G401 (cell line): ENCODE data around the gene ACTA2. TPM values are rescaled to one million over a fixed set of nuclear protein-coding genes. Genes with fewer than 3 reads are reported as not detected.
A peak's percentile ranks its signal among the peaks of the same experiment; 100 is the strongest.

ENCODE experiments used
- DNase-seq: peaks from one replicate; pipeline ENCODE4 v3.0.0-alpha.2; 2015; ENCODE audit warnings: low spot score
- in situ Hi-C: cut with HindIII; loops from 2 replicates; pipeline ENCODE4 v1.10.0; 2016; ENCODE audit warnings: low sequenced_read_pairs, mixed read lengths
- total RNA-seq: library from RNA; depleted of rRNA; stranded (reverse); fragments of >200 nt; shearing (Covaris generic); gene quantifications from 2 replicates; pipeline ENCODE4 v1.2.3, GENCODE V29; 2014

Gene ACTA2
- total RNA-seq, 1 experiment from 2014 or later = 14.2 TPM

GRCh38 chr10:88983206-88983605, 30.6 kb upstream of the ACTA2 start:
- DNase-seq = no peak
- in situ Hi-C loops = no loop called here

DNA sequence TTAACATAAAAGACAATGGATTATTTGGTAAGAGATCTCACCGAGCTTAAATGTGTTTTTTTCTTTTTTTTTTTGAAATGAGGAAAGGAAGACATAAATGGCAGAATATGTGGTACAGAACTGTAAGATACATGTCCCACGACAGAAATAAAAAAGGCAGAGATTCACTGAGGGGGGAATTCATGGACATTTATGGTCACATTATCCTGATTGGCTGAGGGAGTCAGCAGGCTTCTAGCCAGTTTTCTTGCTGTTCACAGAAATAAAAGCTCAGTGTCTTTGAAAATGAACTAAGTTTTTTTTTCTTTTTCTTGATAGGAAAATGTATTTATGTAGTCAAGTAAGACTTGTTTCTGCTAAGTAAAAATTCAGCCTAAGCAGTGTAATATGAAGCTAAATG, 29.8 kb upstream of the ACTA2 start:
- in situ Hi-C loops = no loop called here
- no peak for DNase-seq

DNA sequence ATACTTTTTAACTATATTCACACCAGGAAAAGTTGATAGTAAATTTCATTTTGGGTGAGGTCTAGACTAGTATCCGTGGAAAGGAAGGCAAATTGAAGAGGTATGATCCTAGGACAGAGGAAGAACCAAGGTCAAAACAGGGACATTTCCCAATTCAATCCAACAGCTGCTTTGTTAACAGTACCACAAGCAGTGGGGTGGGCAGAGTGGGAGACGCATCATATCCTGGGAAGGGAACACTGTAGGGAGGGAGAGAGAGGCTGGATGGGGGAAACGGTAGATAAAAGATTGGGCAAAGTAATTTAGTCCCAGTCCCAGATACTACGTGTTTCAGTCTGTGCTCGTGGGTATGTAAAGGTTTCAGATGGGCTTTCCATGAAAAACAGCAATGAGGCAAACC, 28.9 kb upstream of the ACTA2 start:
- no peak for DNase-seq
- in situ Hi-C loops = no loop called here

DNA sequence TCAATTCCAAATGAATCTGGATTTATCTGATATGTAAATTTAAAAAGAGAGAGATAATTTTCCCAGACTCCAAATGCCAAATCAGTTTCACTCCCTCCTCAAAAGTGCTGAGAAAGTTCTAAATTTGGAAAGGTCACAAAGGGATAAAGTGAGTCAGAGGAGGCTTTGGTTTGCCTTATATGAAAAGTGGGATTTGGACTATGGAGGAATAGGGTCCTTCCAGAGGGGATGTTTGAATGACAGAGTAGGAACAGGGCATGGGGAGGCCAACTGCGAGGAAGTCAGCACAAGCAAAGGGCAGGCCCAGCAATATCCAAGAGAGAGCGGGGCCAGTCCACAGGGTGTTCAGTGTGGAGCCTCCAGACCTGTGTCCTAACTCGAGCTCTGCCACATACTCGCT, 28.2 kb upstream of the ACTA2 start:
- in situ Hi-C loops = no loop called here
- DNase-seq = no peak

DNA sequence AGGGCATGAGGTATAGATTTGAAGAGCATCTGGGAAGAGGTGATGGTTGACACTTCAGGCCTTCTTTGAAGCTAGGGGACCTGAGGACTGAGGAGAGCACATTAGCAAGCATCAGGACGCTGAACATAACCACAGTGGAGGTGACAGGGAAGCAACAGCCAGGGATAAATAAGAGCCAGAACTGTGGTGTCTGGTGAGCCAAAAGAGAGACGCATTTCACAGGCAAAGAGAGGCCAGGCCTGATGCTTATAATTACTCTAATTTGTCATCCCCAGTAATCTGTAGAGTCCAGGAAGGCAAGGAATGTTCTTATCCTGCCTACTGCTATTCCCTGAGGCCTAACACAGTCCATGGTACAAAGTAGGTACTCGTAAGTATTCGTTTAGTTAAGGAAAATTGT, 27.7 kb upstream of the ACTA2 start:
- DNase-seq = no peak
- in situ Hi-C loops = no loop called here

- in situ Hi-C loops = no loop called here
- DNase-seq = no peak
These were observed 27.0 kb upstream of the ACTA2 start for GRCh38 chr10:88979603-88980002.

DNA sequence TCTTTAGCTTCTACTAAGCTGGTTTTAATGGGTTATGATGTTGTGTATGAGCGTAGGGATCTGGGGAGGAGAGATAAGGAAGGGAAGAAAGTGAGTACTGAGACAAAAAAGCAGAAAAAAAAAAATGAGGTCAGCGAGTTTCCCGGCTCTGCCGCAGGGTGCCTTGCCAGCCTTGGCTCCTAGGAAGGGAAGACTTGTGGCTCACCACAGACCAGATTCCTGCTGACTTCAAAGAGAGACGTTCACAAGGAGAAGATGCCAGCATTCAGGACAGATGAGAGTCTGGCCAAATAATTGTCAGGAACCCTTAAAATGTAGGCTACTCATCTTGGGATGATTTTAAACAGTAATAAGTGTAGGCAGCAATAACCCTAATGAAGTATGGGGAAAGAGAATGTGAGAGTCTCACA, 26.6 kb upstream of the ACTA2 start:
- peak; percentile 63 for DNase-seq
- in situ Hi-C loops = no loop called here

DNA sequence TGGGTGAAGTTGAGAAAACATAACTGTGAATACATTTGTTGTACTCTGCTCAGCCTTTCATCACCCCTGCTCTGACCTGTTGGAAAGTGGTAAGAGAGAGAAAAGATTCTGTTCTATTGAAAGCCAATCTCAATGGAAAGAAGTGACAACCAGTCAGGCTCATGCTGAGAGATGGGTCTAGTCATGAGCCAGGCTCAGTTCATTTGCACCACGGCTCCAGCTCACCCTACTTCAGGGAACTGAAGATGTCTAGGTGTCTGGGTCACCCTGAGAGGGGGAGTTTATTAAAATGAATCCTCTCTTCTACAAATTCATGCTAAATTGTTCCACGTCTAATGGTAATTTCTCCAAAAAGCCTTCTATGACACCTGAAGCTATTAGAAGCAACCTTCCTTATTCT, 25.9 kb upstream of the ACTA2 start:
- DNase-seq = no peak
- in situ Hi-C loops = no loop called here

DNA sequence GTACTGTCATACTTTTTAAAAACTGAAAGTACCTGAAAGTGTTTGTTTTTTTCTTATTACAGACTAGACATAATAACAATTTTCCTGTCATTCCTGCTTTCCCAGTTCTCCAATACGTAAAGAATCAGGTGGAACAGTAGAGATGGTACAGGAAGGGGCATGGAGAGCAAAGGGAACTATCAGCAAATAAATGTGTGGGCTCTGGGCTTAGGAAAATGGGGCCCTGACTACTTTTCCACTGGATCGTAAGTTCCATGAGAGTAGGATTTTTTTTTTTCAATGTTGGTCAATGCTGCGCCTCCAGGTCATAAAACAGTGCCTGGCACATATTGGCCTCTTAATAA, 22.8 kb upstream of the ACTA2 start:
- no peak for DNase-seq
- in situ Hi-C loops = no loop called here

- no peak for DNase-seq
- in situ Hi-C loops = no loop called here
These were observed 22.1 kb upstream of the ACTA2 start for GRCh38 chr10:88974446-88975376.

GRCh38 chr10:88974012-88974411, 21.4 kb upstream of the ACTA2 start:
- in situ Hi-C loops = no loop called here
- no peak for DNase-seq

GRCh38 chr10:88971221-88972061, 18.9 kb upstream of the ACTA2 start:
- in situ Hi-C loops = no loop called here

GRCh38 chr10:88968391-88968790, 15.8 kb upstream of the ACTA2 start:
- in situ Hi-C loops = no loop called here
- no peak for DNase-seq

More at GRCh38 chr10:88971221-88972061, 18.9 kb upstream of the ACTA2 start:
- DNase-seq = no peak

DNA sequence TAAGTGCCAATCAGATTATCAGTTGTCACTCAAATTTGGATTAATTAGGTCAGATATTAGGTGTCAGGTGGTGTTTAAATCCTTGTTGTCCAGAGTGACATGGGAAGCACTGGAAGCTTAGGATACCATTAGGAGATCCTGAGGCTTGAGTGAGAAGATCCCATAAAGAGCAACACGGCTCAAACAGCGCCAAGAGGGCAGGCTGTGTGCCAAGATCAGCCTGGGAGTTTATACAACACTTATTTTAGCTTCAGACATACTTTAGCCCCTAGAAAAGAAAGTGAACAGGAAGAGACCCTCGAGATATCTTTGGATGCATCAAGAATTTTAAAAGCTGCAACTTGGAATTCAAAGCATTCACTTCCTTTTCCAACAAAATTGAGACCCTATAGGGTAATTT, 14.2 kb upstream of the ACTA2 start:
- in situ Hi-C loops = no loop called here
- DNase-seq = no peak

DNA sequence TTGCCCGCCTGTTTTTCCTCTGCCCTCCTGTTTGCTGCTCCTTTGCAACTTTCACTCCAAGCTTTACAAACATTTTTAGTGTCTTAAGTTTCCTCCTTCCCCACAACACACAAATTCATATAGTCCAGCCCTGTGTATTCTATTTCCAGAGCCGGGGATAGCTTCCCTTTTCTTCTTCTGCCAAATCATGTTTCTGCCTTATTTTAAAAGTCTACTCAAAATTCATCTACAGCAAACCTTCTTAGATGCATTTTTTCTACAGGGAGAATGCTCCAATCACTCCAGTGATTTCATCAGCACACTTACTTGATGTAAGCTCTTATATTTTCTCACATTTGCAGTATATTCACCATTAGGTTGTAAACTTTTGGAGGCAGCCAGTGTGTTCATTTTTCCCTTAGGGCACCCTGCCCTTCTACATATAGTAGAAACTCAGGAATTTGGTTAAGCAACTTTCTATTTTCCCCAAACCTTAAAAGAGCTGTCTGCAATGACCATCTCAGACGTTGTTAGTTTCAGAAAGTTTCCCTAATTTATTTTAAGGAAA, 12.4 kb upstream of the ACTA2 start:
- in situ Hi-C loops = no loop called here
- DNase-seq = no peak

DNA sequence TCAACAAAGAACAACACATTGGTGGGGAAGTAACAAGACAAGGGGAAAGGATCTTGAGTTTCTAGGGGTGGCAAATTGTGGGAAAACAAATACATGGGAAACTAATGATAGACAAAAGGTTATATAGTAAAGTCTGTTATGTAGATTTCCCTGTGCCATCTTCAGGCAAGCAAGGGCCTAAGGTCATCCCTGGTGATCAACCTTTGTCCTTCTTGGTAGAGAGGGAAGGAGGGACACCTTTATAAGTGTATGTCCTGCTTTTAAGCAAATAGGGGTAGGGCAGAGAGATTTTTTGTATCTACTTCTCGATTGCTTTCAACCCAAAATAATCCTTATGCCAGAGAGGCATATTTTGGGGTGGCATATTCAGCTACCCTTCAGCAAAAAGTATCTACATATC, 11.8 kb upstream of the ACTA2 start:
- in situ Hi-C loops = no loop called here
- no peak for DNase-seq

DNA sequence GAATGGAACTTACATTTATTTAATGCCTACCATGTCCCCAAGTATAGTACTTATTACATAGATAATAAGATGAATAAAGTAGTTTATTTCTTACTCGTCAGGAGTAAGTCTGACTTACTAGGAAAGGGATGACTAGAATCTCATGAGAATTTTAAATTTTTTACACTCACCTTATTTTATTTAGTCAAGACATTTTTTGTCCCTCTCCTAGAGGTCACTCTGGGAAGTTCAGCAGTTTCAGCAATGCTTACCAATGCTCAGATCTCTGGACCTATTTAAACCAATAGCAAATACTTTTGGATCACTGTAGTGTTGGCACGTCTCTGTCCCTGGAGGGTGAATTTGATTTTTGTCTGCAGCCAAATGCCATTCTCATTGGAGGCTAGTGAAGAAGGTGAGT, 10.7 kb upstream of the ACTA2 start:
- no peak for DNase-seq
- in situ Hi-C loops = no loop called here

GRCh38 chr10:88962336-88962735, 9.8 kb upstream of the ACTA2 start:
- in situ Hi-C loops = no loop called here
- no peak for DNase-seq

GRCh38 chr10:88961266-88961665, 8.7 kb upstream of the ACTA2 start:
- in situ Hi-C loops = no loop called here
- DNase-seq = no peak

GRCh38 chr10:88960802-88961201, 8.2 kb upstream of the ACTA2 start:
- DNase-seq = no peak
- in situ Hi-C loops = no loop called here
